NCI-H2227 (cell line): Measurements from ENCODE around the gene ISLR.
"Not testable (repeated sequence)": the region's sequence is repeated elsewhere in the genome, so short reads cannot be mapped to it uniquely, and the experiment has no call there.

Source experiments
- DNase-seq: peaks from one replicate; lab custom pipeline; 2025; ENCODE audit not compliant: unreplicated experiment; lab: John Stamatoyannopoulos, UW

The ISLR gene

GRCh38 chr15:74136814-74137536 is 36.5 kb upstream of the ISLR start:
- DNase-seq = no peak

- no peak for DNase-seq
Measured at GRCh38 chr15:74137537-74137894, 36.0 kb upstream of the ISLR start.

GRCh38 chr15:74138642-74139041 is 34.9 kb upstream of the ISLR start:
- no peak for DNase-seq

- DNase-seq = no peak
Measured at GRCh38 chr15:74141591-74141990, 31.9 kb upstream of the ISLR start.

GRCh38 chr15:74144153-74144775 is 29.2 kb upstream of the ISLR start:
- no peak for DNase-seq

GRCh38 chr15:74146277-74146800 is 27.2 kb upstream of the ISLR start:
- DNase-seq = no peak

- DNase-seq = no peak
Measured at GRCh38 chr15:74147051-74147450, 26.5 kb upstream of the ISLR start.

- no peak for DNase-seq
Measured at GRCh38 chr15:74155766-74156417, 17.6 kb upstream of the ISLR start.

- no peak for DNase-seq
Measured at GRCh38 chr15:74156678-74157411, 16.7 kb upstream of the ISLR start.

- DNase-seq = no peak
Measured at GRCh38 chr15:74157868-74158827, 15.4 kb upstream of the ISLR start.

GRCh38 chr15:74158855-74159650 is 14.5 kb upstream of the ISLR start:
- no peak for DNase-seq

- peak; percentile 27 for DNase-seq
Measured at GRCh38 chr15:74159773-74160172, 13.7 kb upstream of the ISLR start.

GRCh38 chr15:74160390-74160789 is 13.1 kb upstream of the ISLR start:
- not testable (repeated sequence) for DNase-seq

- DNase-seq = not testable (repeated sequence)
Measured at GRCh38 chr15:74162195-74162536, 11.3 kb upstream of the ISLR start.

GRCh38 chr15:74165461-74165860 is 8.0 kb upstream of the ISLR start:
- DNase-seq = no peak

- DNase-seq = no peak
Measured at GRCh38 chr15:74167891-74168331, 5.6 kb upstream of the ISLR start.

- no peak for DNase-seq
Measured at GRCh38 chr15:74168711-74169126, 4.8 kb upstream of the ISLR start.

GRCh38 chr15:74170071-74170844 is 3.3 kb upstream of the ISLR start:
- DNase-seq = no peak
